ENCODE measurements around the gene LRRC4C. TPM values are rescaled to one million over a fixed set of nuclear protein-coding genes. Genes with fewer than 3 reads are reported as not detected.

Gene LRRC4C
- total and polyA plus RNA-seq, 4 donors, result 0.10 to 0.93 (median 0.30) TPM

- Histone ChIP-seq H3K4me3 (ENCODE audit: low read depth in 1 of 3, low read length in 3 of 3) (no peak overlapping the region), H3K27me3 (ENCODE audit: control insufficient read depth in 4 of 4, insufficient read depth in 4 of 4, low read length in 3 of 4) (peaks cover 0 to 6% (median 0%) of the 10 kb centered on the region in 4 donors), H3K9me3 (ENCODE audit: control insufficient read depth in 4 of 4, low read length in 3 of 4) (no peaks in the 10 kb centered on the region), H3K4me1 (ENCODE audit: control insufficient read depth in 4 of 4, insufficient read depth in 4 of 4, low read length in 3 of 4) (no peaks in the 10 kb centered on the region), H3K36me3 (ENCODE audit: control insufficient read depth in 4 of 4, insufficient read depth in 3 of 4, low read depth in 1 of 4, low read length in 3 of 4) (no peaks in the 10 kb centered on the region), H3K9ac (ENCODE audit: low read depth in 1 of 2, low read length in 2 of 2) (no peak overlapping the region), H3K27ac (ENCODE audit: low read depth in 1 of 2, low read length in 2 of 2) (no peak overlapping the region)
- TF ChIP-seq MAX (IDR thresholded peaks at IDR 0.05), result no peak
- no peak for TF ChIP-seq YY1 (IDR thresholded peaks at IDR 0.05)
- no peak for TF ChIP-seq FOXA2 (IDR thresholded peaks at IDR 0.05)
- no peak for DNase-seq (ENCODE audit: low spot score)
- WGBS, result 88% methylated on average over 6 of the region's 6 CpGs
Measured at GRCh38 chr11:40179541-40179940, 1279.9 kb downstream of the LRRC4C start.

GRCh38 chr11:40178470-40178869 is 1281.0 kb downstream of the LRRC4C start:
- WGBS, result 57% methylated on average over 2 of the region's 2 CpGs
- Histone ChIP-seq H3K4me3 (ENCODE audit: low read depth in 1 of 3, low read length in 3 of 3) (no peak overlapping the region), H3K4me1 (ENCODE audit: control insufficient read depth in 4 of 4, insufficient read depth in 4 of 4, low read length in 3 of 4) (no peaks in the 10 kb centered on the region), H3K27ac (ENCODE audit: low read depth in 1 of 2, low read length in 2 of 2) (no peak overlapping the region), H3K9me3 (ENCODE audit: control insufficient read depth in 4 of 4, low read length in 3 of 4) (no peaks in the 10 kb centered on the region), H3K36me3 (ENCODE audit: control insufficient read depth in 4 of 4, insufficient read depth in 3 of 4, low read depth in 1 of 4, low read length in 3 of 4) (no peaks in the 10 kb centered on the region), H3K9ac (ENCODE audit: low read depth in 1 of 2, low read length in 2 of 2) (no peak overlapping the region), H3K27me3 (ENCODE audit: control insufficient read depth in 4 of 4, insufficient read depth in 4 of 4, low read length in 3 of 4) (peaks cover 0 to 3% (median 0%) of the 10 kb centered on the region in 4 donors)
- DNase-seq (ENCODE audit: low spot score), result no peak
- TF ChIP-seq SP1 (IDR thresholded peaks at IDR 0.05) (no peak), REST (IDR thresholded peaks at IDR 0.05) (no peak), FOXA1 (IDR thresholded peaks at IDR 0.05) (no peak), MAX (IDR thresholded peaks at IDR 0.05) (no peak), RXRA (IDR thresholded peaks at IDR 0.05) (no peak), NR2F2 (IDR thresholded peaks at IDR 0.05) (no peak), JUND (IDR thresholded peaks at IDR 0.05) (no peak)

- Histone ChIP-seq H3K36me3 (ENCODE audit: control insufficient read depth in 4 of 4, insufficient read depth in 3 of 4, low read depth in 1 of 4, low read length in 3 of 4) (no peaks in the 10 kb centered on the region), H3K9ac (ENCODE audit: low read depth in 1 of 2, low read length in 2 of 2) (no peak overlapping the region), H3K27me3 (ENCODE audit: control insufficient read depth in 4 of 4, insufficient read depth in 4 of 4, low read length in 3 of 4) (no peaks in the 10 kb centered on the region), H3K9me3 (ENCODE audit: control insufficient read depth in 4 of 4, low read length in 3 of 4) (no peaks in the 10 kb centered on the region), H3K4me1 (ENCODE audit: control insufficient read depth in 4 of 4, insufficient read depth in 4 of 4, low read length in 3 of 4) (no peaks in the 10 kb centered on the region), H3K4me3 (ENCODE audit: low read depth in 1 of 3, low read length in 3 of 3) (no peak overlapping the region), H3K27ac (ENCODE audit: low read depth in 1 of 2, low read length in 2 of 2) (no peak overlapping the region)
- no peak for DNase-seq (ENCODE audit: low spot score)
- no peak for TF ChIP-seq ZBTB33 (IDR thresholded peaks at IDR 0.05)
- TF ChIP-seq MAX (IDR thresholded peaks at IDR 0.05), result no peak
- no peak for TF ChIP-seq FOXA2 (IDR thresholded peaks at IDR 0.05)
- WGBS, result 98% methylated on average over 3 of the region's 3 CpGs
Measured at GRCh38 chr11:40175980-40176379, 1283.5 kb downstream of the LRRC4C start.

Data from liver (tissue), 9 donors.